H1 (cell line): ENCODE data around the gene TAC4. TPM values are rescaled to one million over a fixed set of nuclear protein-coding genes. Genes with fewer than 3 reads are reported as not detected.

Experiments
- CTCF ChIA-PET: fragments of 300-600 bp; sonication (Branson Sonifier 250); formaldehyde crosslinking; loops from one replicate; lab custom pipeline; 2021; ENCODE audit not compliant: partially characterized antibody; lab: Charles Lee
- POLR2A ChIA-PET: fragments of 300-600 bp; sonication (Branson Sonifier 250); formaldehyde crosslinking; loops from one replicate; lab custom pipeline; 2021; ENCODE audit warnings: inconsistent platforms; ENCODE audit not compliant: partially characterized antibody; lab: Charles Lee
- DNase-seq, 2 experiments: peaks; one replicate each; pipeline versions ENCODE4 v3.0.0 to v3.0.0-alpha.2; 2010 to 2022; ENCODE audit warnings: low spot score in 2 of 2, low read depth in 1 of 2, mixed read lengths in 1 of 2
- FAIRE-seq: peaks from 2 replicates; lab custom pipeline; 2011; peaks lifted over from hg19 to GRCh38; lab: Jason Lieb, UNC
- H2AFZ ChIP-seq: 2 replicates; pipeline ENCODE4 v1.8.1; 2012; ENCODE audit warnings: low read length, inconsistent platforms
- H2AK5ac ChIP-seq: 2 replicates; pipeline ENCODE4 v1.6.1; 2013; ENCODE audit warnings: low read depth, low read length
- H2BK120ac ChIP-seq: replicated peaks from 2 replicates; pipeline ENCODE3; 2013; ENCODE audit warnings: low read depth, low read length, inconsistent platforms
- H2BK12ac ChIP-seq: 2 replicates; pipeline ENCODE4 v1.6.1; 2013; ENCODE audit warnings: low read depth, low read length
- H2BK15ac ChIP-seq: 2 replicates; pipeline ENCODE4 v1.6.1; 2013; ENCODE audit warnings: low read length
- H2BK20ac ChIP-seq: 2 replicates; pipeline ENCODE4 v1.6.1; 2013; ENCODE audit warnings: low read length
- H2BK5ac ChIP-seq: 2 replicates; pipeline ENCODE4 v1.6.1; 2013; ENCODE audit warnings: low read depth, low read length
- H3K14ac ChIP-seq: 2 replicates; pipeline ENCODE4 v1.6.1; 2013; ENCODE audit warnings: inconsistent platforms; ENCODE audit not compliant: insufficient read length
- H3K18ac ChIP-seq: 2 replicates; pipeline ENCODE4 v1.6.1; 2013; ENCODE audit warnings: low read length; ENCODE audit errors: extremely low read depth
- H3K23ac ChIP-seq: 2 replicates; pipeline ENCODE4 v1.6.1; 2013; ENCODE audit warnings: inconsistent platforms; ENCODE audit not compliant: insufficient read length
- H3K23me2 ChIP-seq: 2 replicates; pipeline ENCODE4 v1.6.1; 2013; ENCODE audit warnings: low read depth, low read length
- H3K27ac ChIP-seq: 2 replicates; pipeline ENCODE4 v1.6.1; 2011; ENCODE audit warnings: low read depth, low read length, inconsistent platforms
- H3K27me3 ChIP-seq, 4 experiments: replicated peaks in 1 of 4; 1 replicate in 1 of 4; 2 replicates in 3 of 4; pipeline versions ENCODE4 v1.6.1 to v1.8.1; 2011 to 2013; ENCODE audit warnings: low read length in 3 of 4, mild to moderate bottlenecking in 3 of 4, inconsistent platforms in 2 of 4, mixed read lengths in 2 of 4, moderate library complexity in 1 of 4; ENCODE audit not compliant: control insufficient read depth in 3 of 4, insufficient read depth in 3 of 4; ENCODE audit errors: extremely low read depth in 1 of 4
- H3K36me3 ChIP-seq, 4 experiments: 2 replicates each; pipeline versions ENCODE4 v1.6.1 to v1.8.1; 2011 to 2013; ENCODE audit warnings: mild to moderate bottlenecking in 4 of 4, low read length in 3 of 4, moderate library complexity in 2 of 4, control low read depth in 1 of 4, inconsistent platforms in 1 of 4; ENCODE audit not compliant: insufficient read depth in 4 of 4, control insufficient read depth in 2 of 4
- H3K4ac ChIP-seq: replicated peaks from 2 replicates; pipeline ENCODE3; 2013; ENCODE audit warnings: low read length, low read depth, mixed read lengths, inconsistent platforms; ENCODE audit not compliant: insufficient read length
- H3K4me1 ChIP-seq, 4 experiments: replicated peaks in 1 of 4; 1 replicate in 1 of 4; 2 replicates in 3 of 4; pipeline versions ENCODE4 v1.6.1 to v1.8.1; 2011 to 2013; ENCODE audit warnings: low read length in 3 of 4, inconsistent platforms in 2 of 4, mixed read lengths in 1 of 4; ENCODE audit not compliant: insufficient read depth in 4 of 4, control insufficient read depth in 3 of 4
- H3K4me2 ChIP-seq, 2 experiments: 2 replicates each; pipeline versions ENCODE4 v1.6.1 to v1.8.1; 2011 to 2013; ENCODE audit warnings: low read depth in 2 of 2, low read length in 2 of 2, control low read depth in 1 of 2, inconsistent platforms in 1 of 2, mild to moderate bottlenecking in 1 of 2; ENCODE audit not compliant: insufficient read depth in 1 of 2
- H3K4me3 ChIP-seq, 4 experiments: fragments of 200-600, 300-600 bp in 1 of 4; sonication (generic), shearing (Covaris generic), sonication (Bioruptor Twin) in 1 of 4; 2 replicates each; pipeline versions ENCODE4 v1.5.1 to v1.8.1; 2011 to 2016; ENCODE audit warnings: low read length in 4 of 4, low read depth in 3 of 4, control low read depth in 2 of 4, inconsistent platforms in 2 of 4, mild to moderate bottlenecking in 2 of 4, mixed read lengths in 1 of 4, moderate library complexity in 1 of 4; ENCODE audit not compliant: insufficient read depth in 2 of 4; ENCODE audit errors: extremely low read depth in 1 of 4
- H3K56ac ChIP-seq: replicated peaks from 2 replicates; pipeline ENCODE3; 2013; ENCODE audit warnings: low read depth, mild to moderate bottlenecking, mixed read lengths, low read length, inconsistent platforms; ENCODE audit not compliant: insufficient read length
- H3K79me1 ChIP-seq: 2 replicates; pipeline ENCODE4 v1.6.1; 2013; ENCODE audit warnings: low read depth, low read length, control low read depth
- H3K79me2 ChIP-seq, 2 experiments: 2 replicates each; pipeline versions ENCODE4 v1.6.1 to v1.8.1; 2012 to 2013; ENCODE audit warnings: low read length in 2 of 2, mild to moderate bottlenecking in 2 of 2, inconsistent platforms in 1 of 2; ENCODE audit not compliant: insufficient read depth in 2 of 2, control insufficient read depth in 1 of 2
- H3K9ac ChIP-seq, 4 experiments: replicated peaks in 1 of 4; 1 replicate in 1 of 4; 2 replicates in 3 of 4; pipeline versions ENCODE4 v1.6.1 to v1.8.1; 2011 to 2013; ENCODE audit warnings: low read depth in 3 of 4, low read length in 3 of 4, control low read depth in 2 of 4, mild to moderate bottlenecking in 2 of 4, moderate library complexity in 2 of 4, inconsistent platforms in 1 of 4; ENCODE audit errors: extremely low read depth in 1 of 4
- H3K9me3 ChIP-seq, 2 experiments: 2 replicates each; pipeline versions ENCODE4 v1.6.1 to v1.8.1; 2012 to 2013; ENCODE audit warnings: mild to moderate bottlenecking in 2 of 2, moderate library complexity in 2 of 2, control low read depth in 1 of 2, inconsistent platforms in 1 of 2, low read depth in 1 of 2, low read length in 1 of 2, mixed read lengths in 1 of 2; ENCODE audit not compliant: insufficient read depth in 2 of 2
- H4K20me1 ChIP-seq, 2 experiments: replicated peaks in 1 of 2; 2 replicates each; pipeline versions ENCODE3 to v1.8.1; 2011 to 2013; ENCODE audit warnings: inconsistent platforms in 2 of 2, low read length in 2 of 2, mild to moderate bottlenecking in 1 of 2; ENCODE audit not compliant: insufficient read depth in 2 of 2, control insufficient read depth in 1 of 2
- H4K5ac ChIP-seq: 2 replicates; pipeline ENCODE4 v1.6.1; 2013; ENCODE audit warnings: low read length, low read depth, mixed read lengths, inconsistent platforms; ENCODE audit not compliant: insufficient read length
- H4K8ac ChIP-seq: 2 replicates; pipeline ENCODE4 v1.8.0; 2013; ENCODE audit warnings: mild to moderate bottlenecking, moderate library complexity, low read length, inconsistent platforms; ENCODE audit not compliant: insufficient read depth; ENCODE audit errors: extremely low read depth
- H4K91ac ChIP-seq: replicated peaks from 2 replicates; pipeline ENCODE3; 2013; ENCODE audit warnings: low read length, mixed read lengths, inconsistent platforms; ENCODE audit not compliant: insufficient read length
- ATF3 ChIP-seq: IDR thresholded peaks from 2 replicates; pipeline ENCODE4 v1.6.1; 2011; ENCODE audit warnings: low read depth, mild to moderate bottlenecking, low read length; ENCODE audit not compliant: insufficient read depth
- BACH1 ChIP-seq: IDR thresholded peaks from 2 replicates; pipeline ENCODE4 v1.6.1; 2012; ENCODE audit warnings: low read length, improper control_type of control experiment
- BCL11A ChIP-seq, 2 experiments: IDR thresholded peaks; one replicate each; pipeline ENCODE4 v1.6.1; 2011; ENCODE audit warnings: low read depth in 2 of 2, low read length in 2 of 2, mild to moderate bottlenecking in 2 of 2
- CHD2 ChIP-seq: IDR thresholded peaks from 2 replicates; pipeline ENCODE4 v1.6.1; 2012; ENCODE audit warnings: low read length, improper control_type of control experiment
- GTF2F1 ChIP-seq: IDR thresholded peaks from 2 replicates; pipeline ENCODE4 v1.6.1; 2012; ENCODE audit warnings: low read depth, low read length, improper control_type of control experiment, borderline replicate concordance
- KDM5A ChIP-seq: fragments of 200-600 bp; IDR thresholded peaks from 2 replicates; pipeline ENCODE4 v1.7.1; 2012; ENCODE audit warnings: mild to moderate bottlenecking, low read length, inconsistent platforms, mixed read lengths
- MAFK ChIP-seq: IDR thresholded peaks from 2 replicates; pipeline ENCODE4 v1.6.1; 2012; ENCODE audit warnings: low read depth, mild to moderate bottlenecking, improper control_type of control experiment, low read length
- PHF8 ChIP-seq: fragments of 200-600 bp; sonication (generic); conservative IDR thresholded peaks from 2 replicates; pipeline ENCODE4 v1.7.1; 2012; ENCODE audit warnings: low read depth, mild to moderate bottlenecking, inconsistent platforms, low read length, moderate library complexity
- POLR2AphosphoS5 ChIP-seq: IDR thresholded peaks from 2 replicates; pipeline ENCODE4 v1.6.1; 2011; ENCODE audit warnings: low read depth, low read length
- RAD21 ChIP-seq, 2 experiments: IDR thresholded peaks in 1 of 2; conservative IDR thresholded peaks in 1 of 2; 2 replicates each; pipeline ENCODE4 v1.6.1; 2011; ENCODE audit warnings: low read depth in 2 of 2, low read length in 2 of 2, improper control_type of control experiment in 1 of 2, inconsistent platforms in 1 of 2, mild to moderate bottlenecking in 1 of 2, moderate library complexity in 1 of 2
- RBBP5 ChIP-seq: IDR thresholded peaks from 2 replicates; pipeline ENCODE4 v1.7.1; 2012; ENCODE audit warnings: low read depth, mild to moderate bottlenecking, inconsistent platforms, low read length, moderate library complexity, borderline replicate concordance
- SIX5 ChIP-seq: IDR thresholded peaks from 2 replicates; pipeline ENCODE4 v1.6.1; 2011; ENCODE audit warnings: mild to moderate bottlenecking, low read depth, low read length
- SRF ChIP-seq: IDR thresholded peaks from 2 replicates; pipeline ENCODE4 v1.6.1; 2011; ENCODE audit warnings: mild to moderate bottlenecking, low read depth, low read length, moderate library complexity
- SUZ12 ChIP-seq: fragments of 200-600 bp; sonication (generic); IDR thresholded peaks from 2 replicates; pipeline ENCODE4 v1.6.1; 2012; ENCODE audit warnings: mild to moderate bottlenecking, inconsistent platforms, low read length, moderate library complexity, mixed read lengths
- WGBS, 2 experiments: shearing (Covaris generic) in 1 of 2; methylation state at CpG; one replicate each; pipeline versions ENCODE4 v1.1.6 to v1.1.7; 2013 to 2015; ENCODE audit warnings: low lambda C conversion rate in 2 of 2, mixed read lengths in 2 of 2, inconsistent platforms in 1 of 2, low coverage in 1 of 2, missing lambda C conversion rate in 1 of 2; ENCODE audit not compliant: insufficient replicate concordance in 2 of 2, insufficient coverage in 1 of 2, insufficient read length in 1 of 2; ENCODE audit errors: extremely low coverage in 1 of 2, missing lambda C conversion rate in 1 of 2; 5-methylcytosine and 5-hydroxymethylcytosine counted together
- polyA plus RNA-seq, 7 experiments: library from polyadenylated mRNA; depleted of rRNA in 3 of 7; stranded (reverse) in 5 of 7; unstranded in 2 of 7; fragments of >200 nt in 5 of 7; fragments of 200-250 nt in 2 of 7; gene quantifications; 1 replicate in 5 of 7; 2 replicates in 1 of 7; 4 replicates in 1 of 7; pipeline versions ENCODE4 v1.2.1 to v1.2.3, GENCODE V29; 2011 to 2013; ENCODE audit warnings: missing spikeins in 2 of 7, mixed read lengths in 2 of 7
- total RNA-seq: library from RNA; stranded (reverse); fragmentation: NEBNext Ultra II Directional; extraction: Animal tissue kit (Norgen Biotek cat#: 25700); gene quantifications from 2 replicates; pipeline ENCODE4 v1.2.1, GENCODE V29; 2021

TAC4 gene
- total and polyA plus RNA-seq, 2 of the 8 experiments (the other 6 are each of a cell fraction or from before 2014, with no cell fraction given), result 0.15 TPM; not detected in 1

DNA sequence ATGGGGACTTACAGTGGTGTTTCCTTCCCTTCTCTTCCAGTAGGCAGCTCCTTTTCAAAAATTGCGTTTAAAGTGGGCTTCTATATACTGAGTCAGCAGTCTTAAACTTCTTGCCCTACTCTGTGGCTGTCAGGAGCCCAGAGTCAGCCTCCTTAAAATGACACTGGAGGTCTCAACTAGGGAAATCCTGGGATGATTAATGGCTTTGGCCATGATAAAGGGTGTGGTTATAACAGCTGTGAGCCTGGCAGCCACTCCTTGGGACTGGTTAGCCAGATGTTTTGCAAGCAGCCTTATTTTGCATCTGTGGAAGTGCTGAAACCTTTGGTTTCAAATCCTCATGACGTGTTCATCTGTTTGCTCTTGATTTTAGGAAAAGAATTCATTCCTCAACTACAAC lies 25.0 kb downstream of the TAC4 start:
- H2AFZ ChIP-seq, result no peak overlapping the region
- no peak overlapping the region for H2BK15ac ChIP-seq
- ChIA-PET POLR2A (interaction anchor here (1.3 to 1.6 kb wide), 2 partner anchors 35 to 45 kb away, joined by 3 read pairs; partner anchors contain the start of gene KAT7), CTCF (interaction anchor here (1.2 to 1.3 kb wide), 2 partner anchors 16 to 115 kb away, joined by 4 to 6 read pairs; partner anchors contain the start of gene SLC35B1)
- H3K79me1 ChIP-seq, result peaks cover 3% of the 10 kb centered on the region; the same call in 1 of the 2 replicates
- H3K27me3 ChIP-seq, result no peaks in the 10 kb centered on the region
- no peak overlapping the region for H2AK5ac ChIP-seq
- no peak overlapping the region for H2BK12ac ChIP-seq
- H3K9me3 ChIP-seq, result no peaks in the 10 kb centered on the region
- H4K20me1 ChIP-seq, result peaks cover 0 to 2% of the 10 kb centered on the region in 2 experiments
- no peak for DNase-seq
- no peak overlapping the region for H3K27ac ChIP-seq
- H3K4me3 ChIP-seq, result no peak overlapping the region
- H4K8ac ChIP-seq, result no peak overlapping the region
- peaks cover 0 to 26% of the 10 kb centered on the region in 2 experiments; a peak in 3 of 4 replicates for H3K79me2 ChIP-seq
- H4K5ac ChIP-seq, result no peak overlapping the region
- H2BK120ac ChIP-seq, result no peak overlapping the region
- H3K18ac ChIP-seq, result no peak overlapping the region
- H3K9ac ChIP-seq, result no peak overlapping the region
- H3K4ac ChIP-seq, result no peak overlapping the region
- no peaks in the 10 kb centered on the region for H3K23me2 ChIP-seq
- H2BK20ac ChIP-seq, result no peak overlapping the region
- no peak for FAIRE-seq
- no peak overlapping the region for H3K4me2 ChIP-seq
- H3K36me3 ChIP-seq, result peaks cover 35 to 79% (median 63%) of the 10 kb centered on the region in 4 experiments
- no peak overlapping the region for H2BK5ac ChIP-seq
- H4K91ac ChIP-seq, result no peak overlapping the region
- WGBS, 2 experiments, result 85% methylated on average over 2 of the region's 2 CpGs; no CpG with 5 or more reads in 1 of the 2 experiments
- peaks cover 0 to 11% (median 7%) of the 10 kb centered on the region in 4 experiments; a peak in 5 of 7 replicates for H3K4me1 ChIP-seq
- H3K14ac ChIP-seq, result no peak overlapping the region
- H3K23ac ChIP-seq, result no peak overlapping the region
- no peak overlapping the region for H3K56ac ChIP-seq
- TF ChIP-seq BCL11A (IDR thresholded peaks at IDR 0.05; ENCODE audit: low read depth in 2 of 2, low read length in 2 of 2), result no peak
- TF ChIP-seq GTF2F1, result no peak
- no peak for TF ChIP-seq MAFK
- TF ChIP-seq SRF, result no peak
- no peak for TF ChIP-seq RAD21 (IDR thresholded peaks at IDR 0.05 in 1 of 2, conservative IDR thresholded peaks at IDR 0.05 in 1 of 2; ENCODE audit: low read depth in 2 of 2, low read length in 2 of 2)
- TF ChIP-seq CHD2, result no peak
- no peak for TF ChIP-seq RBBP5
- TF ChIP-seq BACH1, result no peak
- TF ChIP-seq POLR2AphosphoS5, result no peak
- no peak for TF ChIP-seq SUZ12
- no peak for TF ChIP-seq SIX5
- TF ChIP-seq ATF3, result no peak
- TF ChIP-seq KDM5A, result no peak
- TF ChIP-seq PHF8, result no peak
